GM21526 (cell line): ENCODE data around the gene ZNF384.

Source experiments
- ATAC-seq: cut with Tn5 transposase; IDR thresholded peaks from one replicate; pipeline ENCODE4 v1.9.1; 2021; ENCODE audit warnings: moderate library complexity; ENCODE audit not compliant: unreplicated experiment, low FRiP score

The ZNF384 gene

GRCh38 chr12:6699989-6700645 lies 10.9 kb upstream of the ZNF384 start:
- ATAC-seq: no peak

- no peak for ATAC-seq
These were observed 10.2 kb upstream of the ZNF384 start for GRCh38 chr12:6699259-6699988.

- no peak for ATAC-seq
These were observed 9.3 kb upstream of the ZNF384 start for GRCh38 chr12:6698352-6699046.

GRCh38 chr12:6697584-6698351 lies 8.6 kb upstream of the ZNF384 start:
- no peak for ATAC-seq

- no peak for ATAC-seq
These were observed 7.8 kb upstream of the ZNF384 start for GRCh38 chr12:6696690-6697583.

GRCh38 chr12:6695313-6696045 lies 6.3 kb upstream of the ZNF384 start:
- no peak for ATAC-seq

GRCh38 chr12:6694701-6695100 lies 5.5 kb upstream of the ZNF384 start:
- ATAC-seq: no peak

- ATAC-seq: no peak
These were observed 4.7 kb upstream of the ZNF384 start for GRCh38 chr12:6693832-6694355.

- no peak for ATAC-seq
These were observed 3.7 kb upstream of the ZNF384 start for GRCh38 chr12:6692888-6693287.

GRCh38 chr12:6691473-6691872 lies 2.3 kb upstream of the ZNF384 start:
- no peak for ATAC-seq

GRCh38 chr12:6688543-6688998 lies 604 bp downstream of the ZNF384 start:
- no peak for ATAC-seq

- ATAC-seq: no peak
These were observed 3.4 kb downstream of the ZNF384 start for GRCh38 chr12:6685814-6686213.

GRCh38 chr12:6684609-6685008 lies 4.6 kb downstream of the ZNF384 start:
- no peak for ATAC-seq

GRCh38 chr12:6676962-6677361 lies 12.2 kb downstream of the ZNF384 start:
- ATAC-seq: no peak

GRCh38 chr12:6672143-6672542 lies 17.0 kb downstream of the ZNF384 start:
- no peak for ATAC-seq

- no peak for ATAC-seq
These were observed 21.5 kb downstream of the ZNF384 start for GRCh38 chr12:6667559-6668210.

GRCh38 chr12:6666211-6666610 lies 23.0 kb downstream of the ZNF384 start:
- ATAC-seq: no peak

- ATAC-seq: no peak
These were observed 24.3 kb downstream of the ZNF384 start for GRCh38 chr12:6664902-6665301.
